Pancreas (tissue), 10 donors: ENCODE data around the gene PTEN. TPM values are rescaled to one million over a fixed set of nuclear protein-coding genes. Genes with fewer than 3 reads are reported as not detected.

Experiments
- ATAC-seq, 4 donors: fragments of 200-7000 bp; cut with Tn5 transposase; one replicate each; pipeline versions ENCODE4 v1.8.0 to v1.9.1; 2020; ENCODE audit warnings: mild to moderate bottlenecking in 4 of 4, moderate library complexity in 4 of 4
- DNase-seq, 6 donors: peaks; one replicate each; pipeline ENCODE4 v3.0.0-alpha.2; 2020
- FAIRE-seq: peaks from 2 replicates; lab custom pipeline; 2012; peaks lifted over from hg19 to GRCh38; lab: Jason Lieb, UNC
- H3K27ac ChIP-seq, 4 donors: fragments of 200-600 bp; sonication (generic); 1 replicate in 3 of 4; 2 replicates in 1 of 4; pipeline versions ENCODE4 v1.5.0 to v1.8.0; 2020
- H3K27me3 ChIP-seq, 4 donors: fragments of 200-600 bp; one replicate each; pipeline ENCODE4 v1.8.0; 2021
- H3K36me3 ChIP-seq, 3 donors: fragments of 200-600 bp; sonication (generic) in 1 of 3; one replicate each; pipeline versions ENCODE4 v1.5.0 to v1.8.0; 2020 to 2021
- H3K4me1 ChIP-seq, 3 donors: fragments of 200-600 bp; one replicate each; pipeline ENCODE4 v1.8.0; 2021
- H3K4me3 ChIP-seq, 4 donors: fragments of 200-600 bp; sonication (generic) in 2 of 4; one replicate each; pipeline versions ENCODE4 v1.5.0 to v1.8.0; 2020 to 2021
- H3K9me3 ChIP-seq, 4 donors: fragments of 200-600 bp; one replicate each; pipeline ENCODE4 v1.8.0; 2021
- CTCF ChIP-seq, 4 donors: fragments of 200-600 bp; sonication (generic) in 3 of 4; IDR thresholded peaks; one replicate each; pipeline versions ENCODE4 v1.5.0 to v1.8.0; 2021; ENCODE audit warnings: antibody characterized with exemption in 4 of 4
- WGBS, 2 donors: extraction: QIAGEN DNeasy Blood & Tissue Kit; methylation state at CpG; one replicate each; pipeline ENCODE4 v1.1.7; 2013; 5-methylcytosine and 5-hydroxymethylcytosine counted together
- intact Hi-C, 3 donors: fragments of 100-400 bp; cut with DNase I; formaldehyde crosslinking; loops; one replicate each; pipeline versions ENCODE4 v1.11.1 to v1.14.2; 2022
- polyA plus RNA-seq, 2 donors: library from polyadenylated mRNA; stranded (reverse); fragments of 200-250 nt; gene quantifications; one replicate each; pipeline ENCODE4 v1.2.3, GENCODE V29; 2013
- total RNA-seq, 6 donors: library from RNA; stranded (reverse); fragmentation: NEBNext Ultra II Directional in 4 of 6; extraction: Animal tissue kit (Norgen Biotek cat#: 25700) in 4 of 6; gene quantifications; one replicate each; pipeline versions ENCODE4 v1.2.1 to v1.2.4, GENCODE V29; 2021 to 2023
- donor health status: healthy with polysubstance abuse.
- donor health status: DM: no; HTN: no; CAD: no; lungs with moderate emphysema.
- donor health status: DM: no; HTN: no; CAD: no.
- donor health status: control.
- donor health status: control.
- donor health status: Bipolar disorder and iron deficiency.
- donor health status: DM: yes; HTN: yes; CAD: no.
- donor health status: DM: no; HTN: no; CAD: no.
- donor health status: DM: no; HTN: no; CAD: no.
- donor health status: DM: yes; HTN: yes; CAD: no.

Gene PTEN
- total and polyA plus RNA-seq, 8 donors, result 19.2 to 64.1 (median 40.4) TPM

- Histone ChIP-seq H3K27me3 (no peaks in the 10 kb centered on the region), H3K27ac (no peak overlapping the region), H3K4me1 (peaks cover 22 to 35% (median 31%) of the 10 kb centered on the region in 3 donors), H3K36me3 (no peaks in the 10 kb centered on the region), H3K9me3 (no peaks in the 10 kb centered on the region), H3K4me3 (no peak overlapping the region)
- intact Hi-C loops, result no loop called here
- DNase-seq, result no peak
- WGBS, 2 donors, result 96 to 98% methylated on average over 4 of the region's 4 CpGs
- TF ChIP-seq CTCF (IDR thresholded peaks at IDR 0.05), result no peak
- no peak for FAIRE-seq
- ATAC-seq, result no peak
Measured at GRCh38 chr10:87920538-87920937, 57.1 kb downstream of the PTEN start.

- ATAC-seq, result no peak
- H3K4me1 ChIP-seq, result peaks cover 24 to 42% (median 31%) of the 10 kb centered on the region in 3 donors
- no peaks in the 10 kb centered on the region for H3K36me3 ChIP-seq
- intact Hi-C loops, result no loop called here
- DNase-seq, result no peak
- no peak for TF ChIP-seq CTCF (IDR thresholded peaks at IDR 0.05)
- FAIRE-seq, result no peak
- WGBS, 2 donors, result 74 to 76% methylated on average over 10 of the region's 10 CpGs
- H3K4me3 ChIP-seq, result no peak overlapping the region
- H3K27me3 ChIP-seq, result no peaks in the 10 kb centered on the region
- H3K27ac ChIP-seq, result no peak overlapping the region
- no peaks in the 10 kb centered on the region for H3K9me3 ChIP-seq
Measured at GRCh38 chr10:87921931-87922688, 58.7 kb downstream of the PTEN start.

DNA sequence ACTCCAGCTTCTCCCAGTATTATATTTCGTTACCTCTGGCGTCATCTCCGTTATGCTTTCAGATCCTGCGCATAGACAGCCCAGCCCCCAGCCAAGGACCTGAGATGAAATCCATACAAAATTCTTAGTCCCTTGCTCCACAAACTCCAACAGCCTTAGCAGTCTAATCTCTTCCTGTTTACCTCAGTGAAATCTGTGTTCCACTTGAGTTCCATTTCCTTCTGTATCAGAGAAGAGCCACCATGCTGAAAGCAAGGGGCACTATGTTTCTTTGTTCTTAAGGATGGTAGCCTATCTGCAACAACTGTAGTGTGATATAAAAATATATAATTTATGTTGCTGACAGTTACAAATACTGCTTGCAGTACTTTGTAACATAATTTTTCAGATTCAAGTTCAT, 59.8 kb downstream of the PTEN start:
- TF ChIP-seq CTCF (IDR thresholded peaks at IDR 0.05), result no peak
- no peak overlapping the region for H3K27ac ChIP-seq
- H3K27me3 ChIP-seq, result no peaks in the 10 kb centered on the region
- DNase-seq (no peak), FAIRE-seq (no peak), ATAC-seq (no peak)
- WGBS, 2 donors, result 91 to 98% methylated on average over 4 of the region's 4 CpGs
- H3K36me3 ChIP-seq, result no peaks in the 10 kb centered on the region
- peaks cover 22 to 44% (median 25%) of the 10 kb centered on the region in 3 donors for H3K4me1 ChIP-seq
- intact Hi-C loops, result no loop called here
- no peaks in the 10 kb centered on the region for H3K9me3 ChIP-seq
- H3K4me3 ChIP-seq, result no peak overlapping the region

GRCh38 chr10:87925570-87925969, 62.1 kb downstream of the PTEN start:
- H3K9me3 ChIP-seq, result no peaks in the 10 kb centered on the region
- TF ChIP-seq CTCF (IDR thresholded peaks at IDR 0.05), result no peak
- no peak overlapping the region for H3K27ac ChIP-seq
- ATAC-seq (peak in 2 of 4 donors; percentile 16 to 43), FAIRE-seq (no peak), DNase-seq (no peak)
- H3K4me1 ChIP-seq, result peaks cover 17 to 49% (median 32%) of the 10 kb centered on the region in 3 donors
- intact Hi-C loops, result no loop called here
- no peaks in the 10 kb centered on the region for H3K27me3 ChIP-seq
- 18 to 27% methylated on average over 2 of the region's 2 CpGs for WGBS, 2 donors
- H3K36me3 ChIP-seq, result no peaks in the 10 kb centered on the region
- no peak overlapping the region for H3K4me3 ChIP-seq

GRCh38 chr10:87927091-87927490, 63.7 kb downstream of the PTEN start:
- no peaks in the 10 kb centered on the region for H3K36me3 ChIP-seq
- no peak for ATAC-seq
- H3K4me3 ChIP-seq, result no peak overlapping the region
- 84 to 92% methylated on average over 2 of the region's 2 CpGs for WGBS, 2 donors
- no peaks in the 10 kb centered on the region for H3K27me3 ChIP-seq
- H3K27ac ChIP-seq, result no peak overlapping the region
- peaks cover 24 to 58% (median 33%) of the 10 kb centered on the region in 3 donors for H3K4me1 ChIP-seq
- DNase-seq, result no peak
- intact Hi-C loops, result no loop called here
- FAIRE-seq, result no peak
- H3K9me3 ChIP-seq, result no peaks in the 10 kb centered on the region
- TF ChIP-seq CTCF (IDR thresholded peaks at IDR 0.05), result no peak
